SK-N-MC (cell line): ENCODE results near the gene NACAD.

Experiments used
- EZH2 ChIP-seq: fragments of 200-600 bp; sonication (generic); IDR thresholded peaks from one replicate; pipeline ENCODE4 v1.6.1; 2017; ENCODE audit warnings: antibody characterized with exemption
- FOXP2 ChIP-seq: optimal IDR thresholded peaks from 2 replicates; pipeline ENCODE3; 2011; ENCODE audit warnings: mild to moderate bottlenecking, moderate library complexity; ENCODE audit not compliant: insufficient read depth; ENCODE audit errors: extremely low read length, control extremely low read depth
- POLR2AphosphoS5 ChIP-seq: IDR thresholded peaks from 2 replicates; pipeline ENCODE4 v1.6.1; 2012; ENCODE audit warnings: mild to moderate bottlenecking, low read depth, low read length, borderline replicate concordance

GRCh38 chr7:45033931-45034290, 54.9 kb downstream of the NACAD start:
- TF ChIP-seq EZH2 (no peak), POLR2AphosphoS5 (no peak), FOXP2 (no peak)
